CD14-positive monocyte (primary cell): ENCODE data around the gene CEP78. TPM values are rescaled to one million over a fixed set of nuclear protein-coding genes. Genes with fewer than 3 reads are reported as not detected.

Source experiments
- DNase-seq, 3 donors: peaks; one replicate each; pipeline ENCODE4 v3.0.0-alpha.2; 2011 to 2022
- H2AFZ ChIP-seq: 2 replicates; pipeline ENCODE4 v1.6.0; 2012; ENCODE audit warnings: mild to moderate bottlenecking, low read depth, low read length, inconsistent platforms; ENCODE audit not compliant: insufficient read depth, poor library complexity, severe bottlenecking
- H3K27ac ChIP-seq, 2 donors: 1 replicate in 1 of 2; 2 replicates in 1 of 2; pipeline ENCODE4 v1.5.1; 2012 to 2013; ENCODE audit warnings: low read length in 2 of 2, control low read depth in 1 of 2, inconsistent platforms in 1 of 2, low read depth in 1 of 2, mild to moderate bottlenecking in 1 of 2
- H3K27me3 ChIP-seq, 2 donors: one replicate each; pipeline versions ENCODE4 v1.6.0 to v1.6.1; 2011 to 2013; ENCODE audit warnings: low read length in 2 of 2; ENCODE audit not compliant: control insufficient read depth in 2 of 2, insufficient read depth in 2 of 2
- H3K36me3 ChIP-seq, 2 donors: replicated peaks in 1 of 2; 1 replicate in 1 of 2; 2 replicates in 1 of 2; pipeline versions ENCODE4 v1.5.1 to v1.6.1; 2012 to 2013; ENCODE audit warnings: low read length in 2 of 2, control low read depth in 1 of 2, inconsistent platforms in 1 of 2, mild to moderate bottlenecking in 1 of 2; ENCODE audit not compliant: insufficient read depth in 2 of 2, control insufficient read depth in 1 of 2
- H3K4me1 ChIP-seq, 2 donors: 1 replicate in 1 of 2; 2 replicates in 1 of 2; pipeline versions ENCODE4 v1.5.1 to v1.6.1; 2012 to 2013; ENCODE audit warnings: low read length in 2 of 2, control low read depth in 1 of 2, inconsistent platforms in 1 of 2, mild to moderate bottlenecking in 1 of 2, moderate library complexity in 1 of 2; ENCODE audit not compliant: insufficient read depth in 2 of 2, control insufficient read depth in 1 of 2
- H3K4me2 ChIP-seq: replicated peaks from 2 replicates; pipeline ENCODE3; 2012; ENCODE audit warnings: low read length, moderate library complexity, mild to moderate bottlenecking; ENCODE audit not compliant: poor library complexity, severe bottlenecking; ENCODE audit errors: extremely low read depth
- H3K4me3 ChIP-seq, 3 experiments: fragments of 200-600 bp in 1 of 3; sonication (generic) in 1 of 3; replicated peaks in 1 of 3; 1 replicate in 2 of 3; 2 replicates in 1 of 3; pipeline ENCODE4 v1.5.1; 2011 to 2013; ENCODE audit warnings: low read length in 3 of 3, mild to moderate bottlenecking in 3 of 3, control low read depth in 2 of 3, low read depth in 2 of 3, inconsistent platforms in 1 of 3, moderate library complexity in 1 of 3
- H3K79me2 ChIP-seq: 2 replicates; pipeline ENCODE4 v1.6.0; 2012; ENCODE audit warnings: mild to moderate bottlenecking, control low read depth, inconsistent platforms, low read length, moderate library complexity; ENCODE audit not compliant: insufficient read depth
- H3K9ac ChIP-seq: 2 replicates; pipeline ENCODE4 v1.6.0; 2017; ENCODE audit warnings: low read length, mild to moderate bottlenecking; ENCODE audit not compliant: insufficient read depth, poor library complexity, severe bottlenecking
- H3K9me3 ChIP-seq, 2 donors: replicated peaks in 1 of 2; 1 replicate in 1 of 2; 2 replicates in 1 of 2; pipeline versions ENCODE4 v1.5.1 to v1.6.1; 2012 to 2013; ENCODE audit warnings: low read length in 2 of 2, control low read depth in 1 of 2; ENCODE audit not compliant: control insufficient read depth in 1 of 2, insufficient read depth in 1 of 2
- H4K20me1 ChIP-seq: 2 replicates; pipeline ENCODE4 v1.6.0; 2012; ENCODE audit warnings: mild to moderate bottlenecking, low read length, control low read depth, moderate library complexity; ENCODE audit not compliant: insufficient read depth
- H3K27ac Mint-ChIP-seq, 7 donors: one replicate each; pipeline ENCODE4 v1.8.0; 2020; ENCODE audit warnings: mild to moderate bottlenecking in 7 of 7, mixed read lengths in 7 of 7, moderate library complexity in 6 of 7, inconsistent platforms in 2 of 7
- H3K27me3 Mint-ChIP-seq, 3 donors: one replicate each; pipeline ENCODE4 v1.8.0; 2021 to 2022; ENCODE audit warnings: low read depth in 3 of 3, mild to moderate bottlenecking in 3 of 3, mixed read lengths in 3 of 3, moderate library complexity in 3 of 3, inconsistent platforms in 1 of 3
- H3K36me3 Mint-ChIP-seq, 2 donors: one replicate each; pipeline ENCODE4 v1.8.0; 2020; ENCODE audit warnings: mixed read lengths in 2 of 2, inconsistent platforms in 1 of 2, mild to moderate bottlenecking in 1 of 2
- H3K4me1 Mint-ChIP-seq: one replicate; pipeline ENCODE4 v1.8.0; 2020; ENCODE audit warnings: mild to moderate bottlenecking, mixed read lengths
- H3K4me3 Mint-ChIP-seq, 2 donors: one replicate each; pipeline ENCODE4 v1.8.0; 2020; ENCODE audit warnings: mild to moderate bottlenecking in 2 of 2, mixed read lengths in 2 of 2, moderate library complexity in 1 of 2
- H3K9me3 Mint-ChIP-seq, 7 donors: one replicate each; pipeline ENCODE4 v1.8.0; 2020 to 2022; ENCODE audit warnings: mixed read lengths in 7 of 7, mild to moderate bottlenecking in 6 of 7, moderate library complexity in 6 of 7, inconsistent platforms in 2 of 7
- CTCF ChIP-seq: fragments of 200-600 bp; IDR thresholded peaks from one replicate; pipeline ENCODE4 v1.8.0; 2022; ENCODE audit warnings: antibody characterized with exemption, mild to moderate bottlenecking
- WGBS: methylation state at CpG from one replicate; pipeline ENCODE4 v1.1.5; 2013; ENCODE audit warnings: missing lambda C conversion rate; ENCODE audit not compliant: insufficient coverage; 5-methylcytosine and 5-hydroxymethylcytosine counted together
- intact Hi-C, 2 donors: fragments of 100-400 bp; cut with micrococcal nuclease; formaldehyde crosslinking; loops; one replicate each; pipeline versions ENCODE4 v1.15.0 to v1.15.1; 2023
- polyA plus RNA-seq, 3 donors: library from polyadenylated mRNA; depleted of rRNA in 1 of 3; unstranded in 2 of 3; stranded (reverse) in 1 of 3; fragments of 300-500 nt in 2 of 3; fragments of >200 nt in 1 of 3; fragmentation: Illumina TruSeq in 2 of 3; gene quantifications; 1 replicate in 2 of 3; 2 replicates in 1 of 3; pipeline ENCODE4 v1.2.3, GENCODE V29; 2012 to 2021

The CEP78 gene
- polyA plus RNA-seq, 3 donors: 1.7 to 3.3 (median 2.5) TPM

GRCh38 chr9:78311886-78312524 lies 76.1 kb downstream of the CEP78 start:
- intact Hi-C loops: no loop called here
- H3K27ac ChIP-seq: no peak overlapping the region
- no peak overlapping the region for H3K4me3 ChIP-seq
- Mint-ChIP-seq H3K4me3 (no peak overlapping the region), H3K27ac (peak overlapping the region in 1 of 7 donors; percentile 2), H3K4me1 (peaks cover 15% of the 10 kb centered on the region), H3K27me3 (peaks cover 0 to under 1% (median 0%) of the 10 kb centered on the region in 3 donors), H3K36me3 (peaks cover 11 to 13% of the 10 kb centered on the region in 2 donors), H3K9me3 (no peaks in the 10 kb centered on the region)
- peaks cover 0 to 5% of the 10 kb centered on the region in 2 donors for H3K4me1 ChIP-seq
- no peaks in the 10 kb centered on the region for H3K79me2 ChIP-seq
- H3K4me2 ChIP-seq: no peak overlapping the region
- no peaks in the 10 kb centered on the region for H3K9me3 ChIP-seq
- WGBS: 87% methylated on average over 3 of the region's 9 CpGs
- H2AFZ ChIP-seq: no peak overlapping the region
- H3K27me3 ChIP-seq: no peaks in the 10 kb centered on the region
- H3K36me3 ChIP-seq: no peaks in the 10 kb centered on the region
- DNase-seq: no peak
- TF ChIP-seq CTCF: no peak
- no peak overlapping the region for H3K9ac ChIP-seq
- no peaks in the 10 kb centered on the region for H4K20me1 ChIP-seq

- peak overlapping the region in 1 of 7 donors; percentile 39 for H3K27ac Mint-ChIP-seq
- peaks cover 12 to 14% of the 10 kb centered on the region in 2 donors for H3K36me3 Mint-ChIP-seq
- peaks cover 0 to 3% (median 2%) of the 10 kb centered on the region in 3 donors for H3K27me3 Mint-ChIP-seq
- no peak for DNase-seq
- no peaks in the 10 kb centered on the region for H3K36me3 ChIP-seq
- intact Hi-C loops: no loop called here
- H3K4me1 Mint-ChIP-seq: peaks cover 15% of the 10 kb centered on the region
- H3K4me3 Mint-ChIP-seq: no peak overlapping the region
- no peaks in the 10 kb centered on the region for H3K9me3 Mint-ChIP-seq
- no peaks in the 10 kb centered on the region for H4K20me1 ChIP-seq
- no peak overlapping the region for H2AFZ ChIP-seq
- H3K27ac ChIP-seq: no peak overlapping the region
- H3K4me3 ChIP-seq: no peak overlapping the region
- H3K9me3 ChIP-seq: no peaks in the 10 kb centered on the region
- no peaks in the 10 kb centered on the region for H3K79me2 ChIP-seq
- H3K4me1 ChIP-seq: peaks cover 0 to 5% of the 10 kb centered on the region in 2 donors
- H3K27me3 ChIP-seq: no peaks in the 10 kb centered on the region
- no peak overlapping the region for H3K9ac ChIP-seq
- H3K4me2 ChIP-seq: no peak overlapping the region
- TF ChIP-seq CTCF: no peak
- WGBS: 95% methylated on average over 5 of the region's 5 CpGs
Observed at GRCh38 chr9:78314550-78314949, 78.7 kb downstream of the CEP78 start.
